ENCODE data around the gene GLO1.

Gene GLO1

DNA sequence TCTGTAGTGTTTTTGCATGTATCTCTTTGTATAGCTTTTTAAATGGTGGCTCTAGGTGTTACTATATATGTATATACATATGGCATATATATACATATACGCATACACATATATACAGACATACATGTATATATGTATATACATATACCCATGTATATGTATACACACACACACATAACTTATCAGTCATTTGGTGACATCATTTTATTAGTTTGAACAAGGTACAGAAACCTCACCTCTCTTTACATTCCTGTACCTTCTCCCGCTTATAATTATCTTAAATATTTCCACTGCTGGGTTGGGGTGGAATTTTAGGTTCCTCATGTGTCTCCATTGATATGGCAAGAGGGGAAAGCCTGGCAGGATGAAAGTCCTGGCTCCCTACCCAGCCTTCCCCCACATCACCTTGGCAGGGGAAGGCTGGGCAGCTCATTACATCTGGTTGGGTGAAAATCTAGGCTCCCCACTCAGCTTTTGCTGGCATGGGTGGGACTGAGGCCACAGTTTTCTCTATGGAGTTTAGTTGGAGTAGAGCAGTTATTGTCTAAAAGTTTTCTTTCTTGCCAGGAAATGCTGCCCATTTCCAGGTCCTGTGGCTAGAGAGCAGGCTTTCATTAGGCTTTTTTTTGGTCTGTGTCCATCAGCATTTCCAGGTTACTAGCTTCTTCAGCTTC, 7.6 kb downstream of the GLO1 start:
- no peak for DNase-seq
- TF ChIP-seq POLR2A (IDR thresholded peaks at IDR 0.05; ENCODE audit: low read length) (no peak), GATA1 (IDR thresholded peaks at IDR 0.05; ENCODE audit: low read depth, low read length) (no peak)

- DNase-seq, result no peak
- TF ChIP-seq POLR2A (IDR thresholded peaks at IDR 0.05; ENCODE audit: low read length) (no peak), GATA1 (IDR thresholded peaks at IDR 0.05; ENCODE audit: low read depth, low read length) (no peak)
These were observed 14.3 kb downstream of the GLO1 start for GRCh38 chr6:38688579-38689087.

DNA sequence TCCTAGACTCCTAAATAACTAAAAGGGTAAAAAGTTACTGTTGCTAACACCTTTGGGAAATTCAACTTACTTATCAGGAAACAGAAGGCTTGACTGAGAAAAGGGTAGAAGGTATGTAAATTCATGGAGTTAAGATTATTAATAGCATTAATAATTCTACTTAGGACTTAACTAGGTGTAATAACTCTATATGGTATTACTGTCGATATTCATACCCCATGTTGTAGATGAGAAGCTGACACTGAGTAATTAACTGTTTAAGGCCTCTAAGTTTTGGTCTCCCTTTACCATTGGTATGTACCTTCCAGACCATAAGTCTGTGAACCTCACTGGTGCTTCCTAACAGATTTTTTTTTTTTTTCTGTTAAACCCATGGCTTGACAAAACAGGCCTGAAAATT, 15.4 kb downstream of the GLO1 start:
- DNase-seq, result no peak
- TF ChIP-seq GATA1 (IDR thresholded peaks at IDR 0.05; ENCODE audit: low read depth, low read length) (no peak), POLR2A (IDR thresholded peaks at IDR 0.05; ENCODE audit: low read length) (no peak)

- no peak for TF ChIP-seq POLR2A (IDR thresholded peaks at IDR 0.05; ENCODE audit: low read length)
- no peak for TF ChIP-seq GATA1 (IDR thresholded peaks at IDR 0.05; ENCODE audit: low read depth, low read length)
- DNase-seq, result no peak
These were observed 15.9 kb downstream of the GLO1 start for GRCh38 chr6:38687043-38687353.

GRCh38 chr6:38686270-38687042, 16.5 kb downstream of the GLO1 start:
- TF ChIP-seq GATA1 (IDR thresholded peaks at IDR 0.05; ENCODE audit: low read depth, low read length) (no peak), POLR2A (IDR thresholded peaks at IDR 0.05; ENCODE audit: low read length) (no peak)
- DNase-seq, result no peak

GRCh38 chr6:38684904-38685303, 18.0 kb downstream of the GLO1 start:
- no peak for DNase-seq
- TF ChIP-seq POLR2A (IDR thresholded peaks at IDR 0.05; ENCODE audit: low read length) (no peak), GATA1 (IDR thresholded peaks at IDR 0.05; ENCODE audit: low read depth, low read length) (no peak)

- no peak for DNase-seq
- no peak for TF ChIP-seq POLR2A (IDR thresholded peaks at IDR 0.05; ENCODE audit: low read length)
- TF ChIP-seq GATA1 (IDR thresholded peaks at IDR 0.05; ENCODE audit: low read depth, low read length), result no peak
These were observed 18.7 kb downstream of the GLO1 start for GRCh38 chr6:38684237-38684636.

GRCh38 chr6:38681850-38682249, 21.1 kb downstream of the GLO1 start:
- no peak for TF ChIP-seq POLR2A (IDR thresholded peaks at IDR 0.05; ENCODE audit: low read length)
- TF ChIP-seq GATA1 (IDR thresholded peaks at IDR 0.05; ENCODE audit: low read depth, low read length), result no peak
- DNase-seq, result no peak

DNA sequence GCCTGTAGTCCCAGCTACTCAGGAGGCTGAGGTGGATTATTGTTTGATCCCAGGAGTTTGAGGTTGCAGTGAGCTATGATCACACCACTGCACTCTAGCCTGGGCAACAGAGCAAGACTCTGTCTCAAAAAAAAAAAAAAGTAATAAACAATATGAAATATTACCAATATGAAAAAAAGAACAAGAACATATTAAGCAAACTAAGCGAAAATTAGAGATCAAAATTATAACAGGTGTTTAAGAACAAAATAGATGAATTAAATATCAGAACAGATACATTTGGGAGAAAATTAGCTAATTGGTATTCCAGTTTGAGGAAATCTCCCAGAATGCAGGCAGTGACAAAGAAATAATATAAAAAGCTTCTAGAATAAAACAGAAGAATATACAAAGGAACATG, 23.3 kb downstream of the GLO1 start:
- DNase-seq, result no peak
- TF ChIP-seq POLR2A (IDR thresholded peaks at IDR 0.05; ENCODE audit: low read length) (no peak), GATA1 (IDR thresholded peaks at IDR 0.05; ENCODE audit: low read depth, low read length) (no peak)

DNA sequence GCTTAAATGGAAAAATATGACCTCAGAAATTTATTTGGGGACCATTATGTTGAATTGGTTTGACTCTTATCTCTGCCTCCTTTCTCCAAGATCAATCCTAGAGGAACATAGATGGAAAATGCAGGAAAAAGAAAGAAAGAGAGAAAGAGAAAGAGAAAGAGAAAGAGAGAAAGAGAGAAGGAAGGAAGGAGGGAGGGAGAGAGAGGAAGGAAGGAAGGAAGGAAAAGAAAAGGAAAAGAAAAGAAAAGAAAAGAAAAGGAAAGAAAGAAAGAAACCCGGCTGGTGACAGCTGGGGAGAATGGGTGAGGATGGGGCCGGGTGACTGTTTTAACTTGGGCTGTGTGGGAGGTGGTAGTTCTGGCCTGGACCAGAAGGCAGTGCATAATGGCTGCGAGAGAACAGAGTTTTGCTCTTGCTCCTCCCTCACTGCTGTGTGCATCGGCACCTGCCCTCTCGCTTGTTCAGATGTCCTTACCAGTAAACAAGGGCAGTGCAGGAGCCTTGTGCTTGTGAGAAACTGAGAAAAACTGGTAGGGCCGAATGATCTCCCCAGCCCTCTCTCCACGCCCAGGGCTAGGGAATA, 24.7 kb downstream of the GLO1 start:
- no peak for TF ChIP-seq POLR2A (IDR thresholded peaks at IDR 0.05; ENCODE audit: low read length)
- TF ChIP-seq GATA1 (IDR thresholded peaks at IDR 0.05; ENCODE audit: low read depth, low read length), result no peak
- no peak for DNase-seq

GRCh38 chr6:38676974-38677544, 25.9 kb downstream of the GLO1 start:
- TF ChIP-seq POLR2A (IDR thresholded peaks at IDR 0.05; ENCODE audit: low read length) (no peak), GATA1 (IDR thresholded peaks at IDR 0.05; ENCODE audit: low read depth, low read length) (no peak)
- no peak for DNase-seq

GRCh38 chr6:38676236-38676973, 26.5 kb downstream of the GLO1 start:
- TF ChIP-seq GATA1 (IDR thresholded peaks at IDR 0.05; ENCODE audit: low read depth, low read length) (no peak), POLR2A (IDR thresholded peaks at IDR 0.05; ENCODE audit: low read length) (no peak)
- no peak for DNase-seq

DNA sequence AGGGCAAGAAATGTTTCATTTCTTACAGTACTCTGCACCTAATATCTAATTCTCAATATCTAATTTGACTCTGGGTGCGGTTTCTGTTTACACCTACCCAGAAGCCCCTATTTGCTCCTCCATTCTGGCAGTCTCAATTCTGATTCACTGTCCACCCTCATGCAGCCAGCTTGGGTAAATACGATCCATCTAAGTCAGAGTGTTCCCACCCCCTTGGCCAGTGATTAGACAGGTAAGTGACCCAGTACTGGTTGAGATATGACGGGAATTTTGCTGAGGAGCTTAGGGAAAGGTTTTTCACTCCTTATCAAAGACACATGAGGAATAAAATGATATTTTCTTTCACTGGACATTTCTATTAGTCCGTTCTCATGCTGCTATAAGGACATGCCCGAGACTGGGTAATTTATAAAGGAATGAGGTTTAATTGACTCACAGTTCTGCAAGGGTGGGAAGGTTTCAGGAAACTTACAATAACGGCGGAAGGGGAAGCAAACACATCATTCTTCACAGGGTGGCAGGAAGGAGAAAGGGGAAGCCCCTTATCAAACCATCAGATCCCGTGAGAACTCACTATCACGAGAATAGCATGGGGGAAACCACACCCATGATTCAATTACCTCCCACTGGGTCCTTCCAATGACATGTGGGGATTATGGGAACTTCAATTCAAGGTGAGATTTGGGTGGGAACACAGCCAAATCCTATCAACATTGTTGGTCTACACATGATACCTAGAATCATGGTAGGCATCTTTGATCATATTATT, 29.4 kb downstream of the GLO1 start:
- DNase-seq, result peak; percentile 13 to 18
- no peak for TF ChIP-seq GATA1 (IDR thresholded peaks at IDR 0.05; ENCODE audit: low read depth, low read length)
- TF ChIP-seq POLR2A (IDR thresholded peaks at IDR 0.05; ENCODE audit: low read length), result no peak

Measured in erythroblast (primary cell).